Bronchial epithelial cell (primary cell): ENCODE measurements around the gene SPC24. TPM values are rescaled to one million over a fixed set of nuclear protein-coding genes. Genes with fewer than 3 reads are reported as not detected.
"Not testable (repeated sequence)": the region's sequence is repeated elsewhere in the genome, so short reads cannot be mapped to it uniquely, and the experiment has no call there.

Experiments used
- DNase-seq: peaks from one replicate; pipeline ENCODE4 v3.0.0-alpha.2; 2010; ENCODE audit warnings: low read depth
- FAIRE-seq: peaks from 2 replicates; lab custom pipeline; 2011; peaks lifted over from hg19 to GRCh38; lab: Jason Lieb, UNC
- H3K27me3 ChIP-seq: 2 replicates; pipeline ENCODE4 v1.5.1; 2011; ENCODE audit warnings: low read length; ENCODE audit not compliant: control insufficient read depth, insufficient read depth
- H3K36me3 ChIP-seq: 2 replicates; pipeline ENCODE4 v1.5.1; 2011; ENCODE audit warnings: low read length; ENCODE audit not compliant: control insufficient read depth, insufficient read depth
- H3K4me3 ChIP-seq: 2 replicates; pipeline ENCODE4 v1.5.1; 2011; ENCODE audit warnings: mild to moderate bottlenecking, low read depth, low read length, control low read depth
- CTCF ChIP-seq: IDR thresholded peaks from 2 replicates; pipeline ENCODE4 v1.5.1; 2011; ENCODE audit warnings: mild to moderate bottlenecking, moderate library complexity, low read length, control low read depth, inconsistent platforms; ENCODE audit not compliant: insufficient read depth, severe bottlenecking
- total RNA-seq: library from RNA; depleted of rRNA; stranded (reverse); fragments of >200 nt; gene quantifications from 2 replicates; pipeline ENCODE4 v1.2.1, GENCODE V29; 2014

The SPC24 gene
- total RNA-seq, 1 donor from 2014 or later: 1.6 TPM

- DNase-seq (no peak), FAIRE-seq (no peak)
- no peaks in the 10 kb centered on the region for H3K36me3 ChIP-seq
- H3K4me3 ChIP-seq: no peak overlapping the region
- no peaks in the 10 kb centered on the region for H3K27me3 ChIP-seq
- TF ChIP-seq CTCF: no peak
These were observed 31.9 kb upstream of the SPC24 start for GRCh38 chr19:11187441-11187840.

- peaks cover under 1% of the 10 kb centered on the region for H3K36me3 ChIP-seq
- no peak overlapping the region for H3K4me3 ChIP-seq
- FAIRE-seq (no peak), DNase-seq (no peak)
- no peaks in the 10 kb centered on the region for H3K27me3 ChIP-seq
- TF ChIP-seq CTCF: no peak
These were observed 27.4 kb upstream of the SPC24 start for GRCh38 chr19:11182994-11183393.

- H3K27me3 ChIP-seq: no peaks in the 10 kb centered on the region
- no peak for FAIRE-seq
- no peak overlapping the region for H3K4me3 ChIP-seq
- H3K36me3 ChIP-seq: peaks cover 3% of the 10 kb centered on the region
- no peak for TF ChIP-seq CTCF
- DNase-seq: no peak
These were observed 25.9 kb upstream of the SPC24 start for GRCh38 chr19:11181488-11181887.

- H3K4me3 ChIP-seq, FAIRE-seq, H3K27me3 ChIP-seq, H3K36me3 ChIP-seq, DNase-seq: not testable (repeated sequence)
These were observed 25.4 kb upstream of the SPC24 start for GRCh38 chr19:11180975-11181374.

- Histone ChIP-seq H3K4me3 (no peak overlapping the region), H3K36me3 (peaks cover 4% of the 10 kb centered on the region), H3K27me3 (no peaks in the 10 kb centered on the region)
- no peak for FAIRE-seq
- no peak for TF ChIP-seq CTCF
- no peak for DNase-seq
These were observed 24.8 kb upstream of the SPC24 start for GRCh38 chr19:11180346-11180745.

- Histone ChIP-seq H3K36me3 (peaks cover 4% of the 10 kb centered on the region), H3K27me3 (no peaks in the 10 kb centered on the region), H3K4me3 (no peak overlapping the region)
- no peak for FAIRE-seq
- TF ChIP-seq CTCF: no peak
- DNase-seq: no peak
These were observed 24.2 kb upstream of the SPC24 start for GRCh38 chr19:11179716-11180297.

GRCh38 chr19:11179145-11179465 is 23.5 kb upstream of the SPC24 start:
- not testable (repeated sequence) for DNase-seq, H3K36me3 ChIP-seq, FAIRE-seq, H3K27me3 ChIP-seq, H3K4me3 ChIP-seq
